HEK293T (cell line): ENCODE data around the gene UGT1A7.

ENCODE experiments used
- CTCF ChIA-PET: fragments of 350-600 bp; formaldehyde crosslinking; extraction: SDS; loops from one replicate; lab custom pipeline; 2021; ENCODE audit warnings: antibody characterized with exemption, inconsistent platforms; lab: Yijun Ruan, JAX
- POLR2A ChIA-PET: fragments of 350-600 bp; formaldehyde crosslinking; extraction: SDS; loops from one replicate; lab custom pipeline; 2020; ENCODE audit warnings: antibody characterized with exemption, inconsistent platforms; lab: Yijun Ruan, JAX
- DNase-seq: peaks from one replicate; pipeline ENCODE4 v3.0.0; 2012; ENCODE audit warnings: mixed read lengths; ENCODE audit errors: extremely low spot score
- ARNT ChIP-seq: fragments of 450-650 bp; IDR thresholded peaks from 2 replicates; pipeline ENCODE4 v1.6.1; 2017; ENCODE audit warnings: mild to moderate bottlenecking
- BHLHE40 ChIP-seq: fragments of 450-650 bp; IDR thresholded peaks from 2 replicates; pipeline ENCODE4 v1.6.1; 2016; ENCODE audit warnings: mild to moderate bottlenecking, moderate library complexity, borderline replicate concordance
- CTBP1 ChIP-seq: fragments of 450-650 bp; IDR thresholded peaks from 2 replicates; pipeline ENCODE4 v1.6.1; 2016; ENCODE audit warnings: borderline replicate concordance
- ELF4 ChIP-seq: fragments of 450-650 bp; IDR thresholded peaks from 2 replicates; pipeline ENCODE4 v1.6.1; 2017; ENCODE audit warnings: antibody characterized with exemption
- FOXA1 ChIP-seq: fragments of 450-650 bp; IDR thresholded peaks from 2 replicates; pipeline ENCODE4 v1.6.1; 2016; ENCODE audit warnings: mild to moderate bottlenecking
- FOXK2 ChIP-seq: fragments of 450-650 bp; IDR thresholded peaks from 2 replicates; pipeline ENCODE4 v1.6.1; 2016; ENCODE audit warnings: mild to moderate bottlenecking
- FOXM1 ChIP-seq: fragments of 450-650 bp; IDR thresholded peaks from 2 replicates; pipeline ENCODE4 v1.6.1; 2017; ENCODE audit warnings: mild to moderate bottlenecking, borderline replicate concordance
- HDGF ChIP-seq: fragments of 450-650 bp; IDR thresholded peaks from 2 replicates; pipeline ENCODE4 v1.6.1; 2017; ENCODE audit warnings: antibody characterized with exemption, borderline replicate concordance
- L3MBTL2 ChIP-seq: fragments of 450-650 bp; conservative IDR thresholded peaks from 2 replicates; pipeline ENCODE4 v1.6.1; 2016; ENCODE audit warnings: mild to moderate bottlenecking
- LEF1 ChIP-seq: fragments of 450-650 bp; IDR thresholded peaks from 2 replicates; pipeline ENCODE4 v1.6.1; 2017; ENCODE audit warnings: mild to moderate bottlenecking, borderline replicate concordance
- NFRKB ChIP-seq: fragments of 450-650 bp; IDR thresholded peaks from 2 replicates; pipeline ENCODE4 v1.6.1; 2016; ENCODE audit warnings: mild to moderate bottlenecking, moderate library complexity
- SP1 ChIP-seq: fragments of 450-650 bp; IDR thresholded peaks from 2 replicates; pipeline ENCODE4 v1.6.1; 2017
- SUZ12 ChIP-seq: fragments of 450-650 bp; IDR thresholded peaks from 2 replicates; pipeline ENCODE4 v1.6.1; 2016; ENCODE audit warnings: mild to moderate bottlenecking
- TARDBP ChIP-seq: fragments of 450-650 bp; IDR thresholded peaks from 2 replicates; pipeline ENCODE4 v1.6.1; 2016
- ZNF384 ChIP-seq: fragments of 450-650 bp; IDR thresholded peaks from 2 replicates; pipeline ENCODE4 v1.6.1; 2016
- TF ChIP-seq, protein P1 (sequence below): fragments of 450-650 bp; IDR thresholded peaks from 2 replicates; pipeline ENCODE4 v1.6.1; 2016

Gene UGT1A7

DNA sequence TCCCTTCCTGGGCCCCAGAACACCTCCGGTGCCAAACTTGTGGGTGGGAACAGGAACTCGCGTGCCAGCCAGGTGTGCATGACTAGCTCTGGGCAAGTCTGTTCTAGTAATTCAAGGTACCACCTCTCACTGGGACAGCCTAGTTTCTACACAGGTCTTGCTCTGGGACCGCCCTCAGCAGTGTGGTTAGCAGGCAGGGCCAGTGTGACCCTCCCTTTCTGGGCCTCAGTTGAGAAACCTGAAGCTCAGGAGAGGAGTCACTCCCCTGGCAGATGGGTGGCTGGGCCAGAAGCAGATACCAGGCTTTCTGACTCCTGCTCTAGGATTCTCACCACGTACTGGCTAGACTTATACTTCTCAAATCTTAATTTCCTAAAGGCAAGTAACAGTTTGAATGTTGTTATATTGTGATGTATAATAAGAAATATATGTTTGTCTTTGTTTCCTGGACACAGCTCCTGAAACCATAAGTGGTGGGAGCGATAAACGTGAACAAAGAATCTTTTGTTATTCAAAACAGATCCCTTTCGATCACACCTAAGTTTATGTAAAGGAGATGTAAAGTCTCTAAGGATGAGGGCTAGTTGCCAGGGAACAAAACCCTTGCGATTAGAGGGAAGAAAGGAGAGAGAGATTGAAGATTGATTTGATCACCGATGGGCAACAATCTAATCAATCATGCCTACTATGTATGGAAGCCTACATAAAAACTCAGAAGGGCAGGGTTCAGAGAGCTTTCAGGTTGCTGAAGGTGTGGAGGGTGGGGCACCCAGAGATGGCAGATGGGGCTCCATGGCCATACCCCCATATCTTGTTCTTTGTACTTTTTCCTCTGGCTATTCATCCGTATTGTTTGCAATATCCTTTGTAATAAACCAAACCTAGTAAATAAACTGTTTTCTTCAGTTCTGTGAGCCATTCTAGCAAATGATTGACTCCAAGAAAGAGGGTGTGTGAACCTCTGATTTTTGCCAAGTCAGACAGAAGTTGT is 10.0 kb downstream of the UGT1A7 start:
- DNase-seq: no peak
- ChIA-PET CTCF (no interaction called here), POLR2A (no interaction called here)
- TF ChIP-seq ARNT (no peak), LEF1 (no peak), ELF4 (no peak), FOXK2 (no peak), CTBP1 (no peak), L3MBTL2 (no peak), HDGF (no peak), SUZ12 (no peak), NFRKB (no peak), FOXA1 (no peak), ZNF384 (no peak), SP1 (no peak), FOXM1 (no peak), BHLHE40 (no peak), TARDBP (no peak)
- TF ChIP-seq, protein P1, sequence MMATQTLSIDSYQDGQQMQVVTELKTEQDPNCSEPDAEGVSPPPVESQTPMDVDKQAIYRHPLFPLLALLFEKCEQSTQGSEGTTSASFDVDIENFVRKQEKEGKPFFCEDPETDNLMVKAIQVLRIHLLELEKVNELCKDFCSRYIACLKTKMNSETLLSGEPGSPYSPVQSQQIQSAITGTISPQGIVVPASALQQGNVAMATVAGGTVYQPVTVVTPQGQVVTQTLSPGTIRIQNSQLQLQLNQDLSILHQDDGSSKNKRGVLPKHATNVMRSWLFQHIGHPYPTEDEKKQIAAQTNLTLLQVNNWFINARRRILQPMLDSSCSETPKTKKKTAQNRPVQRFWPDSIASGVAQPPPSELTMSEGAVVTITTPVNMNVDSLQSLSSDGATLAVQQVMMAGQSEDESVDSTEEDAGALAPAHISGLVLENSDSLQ: no peak

DNA sequence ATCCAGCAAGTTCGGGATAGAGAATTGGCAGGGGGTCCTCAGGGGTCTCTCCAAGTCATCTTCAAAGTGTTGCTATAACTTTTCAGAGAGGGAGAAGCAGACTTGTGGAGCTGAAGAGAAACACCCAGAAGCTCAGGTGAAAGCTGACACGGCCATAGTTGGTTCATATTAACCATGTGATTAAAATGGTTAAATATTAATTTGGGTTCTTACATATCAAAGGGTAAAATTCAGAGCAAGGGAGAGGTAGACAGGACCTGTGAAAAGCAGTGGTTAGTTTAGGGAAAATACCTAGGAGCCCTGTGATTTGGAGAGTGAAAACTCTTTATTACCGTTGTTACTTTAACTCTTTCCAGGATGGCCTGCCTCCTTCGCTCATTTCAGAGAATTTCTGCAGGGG is 10.9 kb downstream of the UGT1A7 start, which contains the start of gene UGT1A6:
Gene UGT1A6, plus strand, starts transcription at position 243 of the 400 bp plus-strand sequence. Its CDS starts 115 bp downstream, at position 358.
- TF ChIP-seq L3MBTL2: no peak
- TF ChIP-seq HDGF: no peak
- TF ChIP-seq FOXA1: no peak
- TF ChIP-seq FOXK2: no peak
- TF ChIP-seq ZNF384: no peak
- no peak for TF ChIP-seq FOXM1
- no peak for TF ChIP-seq ELF4
- TF ChIP-seq BHLHE40: no peak
- TF ChIP-seq ARNT: no peak
- TF ChIP-seq, protein P1: no peak
- no peak for TF ChIP-seq TARDBP
- TF ChIP-seq CTBP1: no peak
- TF ChIP-seq LEF1: no peak
- no peak for TF ChIP-seq SUZ12
- no peak for TF ChIP-seq SP1
- no peak for TF ChIP-seq NFRKB
- CTCF ChIA-PET: no interaction called here
- DNase-seq: no peak
- POLR2A ChIA-PET: no interaction called here

DNA sequence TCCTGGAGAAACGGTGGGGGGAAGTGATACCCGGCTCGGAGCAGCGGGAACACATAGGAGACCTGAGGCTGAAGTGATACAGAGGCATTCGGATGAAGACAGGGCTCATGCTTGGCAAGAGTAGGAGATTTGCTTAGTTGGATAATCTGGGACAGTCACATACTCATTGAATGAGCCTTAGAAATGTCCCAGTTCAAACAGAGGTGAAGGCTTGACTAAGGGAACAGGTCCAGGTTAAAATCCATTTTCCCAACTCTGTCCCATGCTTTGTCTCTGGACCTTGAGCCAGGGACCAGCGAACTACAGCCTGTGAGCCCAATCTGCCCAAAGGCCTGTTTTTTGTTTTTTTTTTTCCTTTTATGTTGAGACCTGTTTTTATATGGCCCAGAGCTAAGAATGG is 12.3 kb downstream of the UGT1A7 start:
- DNase-seq: no peak
- CTCF ChIA-PET: no interaction called here
- TF ChIP-seq, protein P1: no peak
- TF ChIP-seq ZNF384: no peak
- TF ChIP-seq LEF1: no peak
- no peak for TF ChIP-seq HDGF
- no peak for TF ChIP-seq ARNT
- no peak for TF ChIP-seq L3MBTL2
- TF ChIP-seq NFRKB: no peak
- no peak for TF ChIP-seq FOXM1
- TF ChIP-seq CTBP1: no peak
- no peak for TF ChIP-seq TARDBP
- POLR2A ChIA-PET: no interaction called here

DNA sequence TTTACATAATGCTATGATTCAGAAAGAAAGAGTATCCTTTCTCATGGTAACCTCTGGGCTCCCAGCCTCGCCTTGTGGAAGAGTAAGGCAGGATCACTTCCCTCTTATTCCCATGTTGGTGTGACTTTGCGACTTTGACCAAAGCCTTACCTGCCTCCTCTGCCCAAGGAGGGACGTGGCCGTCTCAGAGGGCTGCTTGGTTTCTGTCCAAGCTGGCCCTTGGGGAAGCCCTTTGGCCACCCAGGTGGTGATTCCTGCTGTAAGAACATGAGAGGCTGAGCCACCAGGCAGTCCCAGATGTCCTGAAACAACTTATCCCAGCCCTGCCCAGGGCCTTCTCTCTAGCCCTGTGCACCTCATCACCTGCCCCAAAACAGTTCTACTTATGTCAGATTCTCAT is 17.0 kb downstream of the UGT1A7 start:
- TF ChIP-seq L3MBTL2 (no peak), LEF1 (no peak), ARNT (no peak), SP1 (no peak), ZNF384 (no peak), NFRKB (no peak), HDGF (no peak), FOXA1 (no peak), BHLHE40 (no peak), CTBP1 (no peak), TARDBP (no peak)
- TF ChIP-seq, protein P1: no peak
- POLR2A ChIA-PET: no interaction called here
- CTCF ChIA-PET: no interaction called here

DNA sequence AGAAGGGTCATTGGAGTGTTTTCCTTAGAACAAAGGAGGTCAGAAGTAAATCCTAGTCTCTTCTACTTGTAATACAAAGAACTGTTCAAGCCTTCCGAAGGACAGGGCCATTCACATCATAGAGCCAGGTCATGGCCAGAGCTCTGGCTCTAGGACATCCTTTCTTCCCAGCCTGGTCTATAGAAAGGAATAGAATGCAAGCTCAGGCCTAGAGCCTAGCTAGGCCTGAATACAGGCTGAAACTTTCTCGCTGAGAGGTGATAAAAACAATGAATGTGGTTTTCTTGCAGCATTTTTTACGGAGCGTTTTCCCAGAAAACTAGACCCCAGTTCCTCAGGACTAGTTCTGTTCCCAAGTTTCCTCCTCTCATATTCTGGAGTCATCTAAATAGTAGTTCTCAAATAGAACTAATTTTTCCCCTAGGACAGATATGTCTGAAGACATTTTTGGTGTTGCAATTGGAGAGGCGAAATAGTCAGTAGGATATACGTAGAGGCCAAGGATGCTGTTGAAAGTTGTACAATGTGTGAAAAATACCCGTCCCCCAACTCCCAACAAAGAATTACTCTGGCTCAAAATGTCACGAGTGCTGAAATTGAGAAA is 17.8 kb downstream of the UGT1A7 start:
- DNase-seq: no peak
- CTCF ChIA-PET: no interaction called here
- POLR2A ChIA-PET: no interaction called here
- TF ChIP-seq BHLHE40: no peak
- TF ChIP-seq, protein P1: no peak
- TF ChIP-seq TARDBP: no peak
- TF ChIP-seq FOXK2: no peak
- no peak for TF ChIP-seq LEF1
- no peak for TF ChIP-seq ZNF384
- TF ChIP-seq SUZ12: no peak
- TF ChIP-seq FOXA1: no peak
- TF ChIP-seq SP1: no peak
- no peak for TF ChIP-seq ELF4
- no peak for TF ChIP-seq L3MBTL2
- TF ChIP-seq HDGF: no peak
- TF ChIP-seq FOXM1: no peak
- no peak for TF ChIP-seq ARNT
- TF ChIP-seq CTBP1: no peak

More for the DNA sequence above, 17.0 kb downstream of the UGT1A7 start:
- DNase-seq: no peak
